Measurements from ENCODE around the gene CYFIP2. TPM values are rescaled to one million over a fixed set of nuclear protein-coding genes. Genes with fewer than 3 reads are reported as not detected.
"Not testable (repeated sequence)": the region's sequence is repeated elsewhere in the genome, so short reads cannot be mapped to it uniquely, and the experiment has no call there.

Gene CYFIP2
- total RNA-seq, 1 experiment from 2014 or later: 14.3 TPM

GRCh38 chr5:157415838-157416237 lies 149.9 kb downstream of the CYFIP2 start:
- peaks cover 17% of the 10 kb centered on the region for H3K9me3 Mint-ChIP-seq (ENCODE audit: unreplicated experiment)
- H3K9me3 ChIP-seq: peaks cover 8% of the 10 kb centered on the region; the same call in 1 of the 2 replicates
- DNase-seq: no peak
- BruUV-seq (replicated peaks): no TSS peak
- H3K4me3 ChIP-seq (ENCODE audit: low read depth, low read length): no peak overlapping the region
- no peaks in the 10 kb centered on the region for H3K27me3 ChIP-seq (replicated peaks; ENCODE audit: control insufficient read depth, insufficient read depth, low read length)
- POLR2A ChIA-PET: no interaction called here
- no peaks in the 10 kb centered on the region for H3K27me3 Mint-ChIP-seq (ENCODE audit: insufficient read depth, unreplicated experiment)
- TF ChIP-seq CTCF (IDR thresholded peaks at IDR 0.05; ENCODE audit: insufficient read depth in 1 of 2, low read depth in 1 of 2, low read length in 1 of 2, severe bottlenecking in 1 of 2, unreplicated experiment in 1 of 2): no peak
- no peaks in the 10 kb centered on the region for H3K4me1 ChIP-seq
- H3K27ac Mint-ChIP-seq (ENCODE audit: unreplicated experiment): no peak overlapping the region
- intact Hi-C loops (cut with micrococcal nuclease; ENCODE audit: unreplicated experiment): no loop called here
- H3K36me3 Mint-ChIP-seq (ENCODE audit: insufficient read depth, unreplicated experiment): no peaks in the 10 kb centered on the region
- no peaks in the 10 kb centered on the region for H3K36me3 ChIP-seq (ENCODE audit: control insufficient read depth, insufficient read depth, low read length)
- H3K4me3 Mint-ChIP-seq (ENCODE audit: unreplicated experiment): no peak overlapping the region
- peaks cover 7% of the 10 kb centered on the region for H3K4me1 Mint-ChIP-seq (ENCODE audit: low read depth, unreplicated experiment)
- CTCF ChIA-PET: interaction anchor here (0.5 kb wide), 1 partner anchor 16 kb away, joined by 3 read pairs; no protein-coding TSS in a partner anchor

- H3K4me3 Mint-ChIP-seq (ENCODE audit: unreplicated experiment); intact Hi-C loops (cut with micrococcal nuclease; ENCODE audit: unreplicated experiment); H3K36me3 ChIP-seq (ENCODE audit: control insufficient read depth, insufficient read depth, low read length); H3K4me1 ChIP-seq; H3K4me1 Mint-ChIP-seq (ENCODE audit: low read depth, unreplicated experiment); H3K36me3 Mint-ChIP-seq (ENCODE audit: insufficient read depth, unreplicated experiment); POLR2A ChIA-PET; CTCF ChIA-PET; H3K9me3 ChIP-seq; H3K27ac Mint-ChIP-seq (ENCODE audit: unreplicated experiment); H3K4me3 ChIP-seq (ENCODE audit: low read depth, low read length); DNase-seq; BruUV-seq (replicated peaks); H3K27me3 Mint-ChIP-seq (ENCODE audit: insufficient read depth, unreplicated experiment); H3K27me3 ChIP-seq (replicated peaks; ENCODE audit: control insufficient read depth, insufficient read depth, low read length): not testable (repeated sequence)
- peaks cover 20% of the 10 kb centered on the region for H3K9me3 Mint-ChIP-seq (ENCODE audit: unreplicated experiment)
Observed at GRCh38 chr5:157419521-157419920, 153.6 kb downstream of the CYFIP2 start.

- H3K36me3 ChIP-seq (ENCODE audit: control insufficient read depth, insufficient read depth, low read length); H3K4me1 ChIP-seq; H3K4me3 ChIP-seq (ENCODE audit: low read depth, low read length); H3K4me3 Mint-ChIP-seq (ENCODE audit: unreplicated experiment); H3K27me3 Mint-ChIP-seq (ENCODE audit: insufficient read depth, unreplicated experiment); POLR2A ChIA-PET; H3K9me3 Mint-ChIP-seq (ENCODE audit: unreplicated experiment); H3K27me3 ChIP-seq (replicated peaks; ENCODE audit: control insufficient read depth, insufficient read depth, low read length); H3K27ac Mint-ChIP-seq (ENCODE audit: unreplicated experiment); CTCF ChIA-PET; H3K4me1 Mint-ChIP-seq (ENCODE audit: low read depth, unreplicated experiment); DNase-seq; H3K36me3 Mint-ChIP-seq (ENCODE audit: insufficient read depth, unreplicated experiment); BruUV-seq (replicated peaks); H3K9me3 ChIP-seq: not testable (repeated sequence)
- intact Hi-C loops (cut with micrococcal nuclease; ENCODE audit: unreplicated experiment): loop anchor here (2.0 to 5.0 kb wide), 3 partner anchors 63 to 237 kb away; no protein-coding TSS in a partner anchor
Observed at GRCh38 chr5:157429920-157430319, 164.0 kb downstream of the CYFIP2 start.

GRCh38 chr5:157431544-157432200 lies 165.7 kb downstream of the CYFIP2 start:
- no peaks in the 10 kb centered on the region for H3K27me3 ChIP-seq (replicated peaks; ENCODE audit: control insufficient read depth, insufficient read depth, low read length)
- DNase-seq: peak in 1 of 2 experiments; percentile 63
- TF ChIP-seq CTCF (IDR thresholded peaks at IDR 0.05; ENCODE audit: insufficient read depth in 1 of 2, low read depth in 1 of 2, low read length in 1 of 2, severe bottlenecking in 1 of 2, unreplicated experiment in 1 of 2): peak; percentile 56 to 60
- H3K4me1 ChIP-seq: no peaks in the 10 kb centered on the region
- no peaks in the 10 kb centered on the region for H3K4me1 Mint-ChIP-seq (ENCODE audit: low read depth, unreplicated experiment)
- BruUV-seq (replicated peaks): no TSS peak
- H3K27ac Mint-ChIP-seq (ENCODE audit: unreplicated experiment): no peak overlapping the region
- H3K36me3 ChIP-seq (ENCODE audit: control insufficient read depth, insufficient read depth, low read length): no peaks in the 10 kb centered on the region
- no peaks in the 10 kb centered on the region for H3K36me3 Mint-ChIP-seq (ENCODE audit: insufficient read depth, unreplicated experiment)
- POLR2A ChIA-PET: no interaction called here
- no peaks in the 10 kb centered on the region for H3K27me3 Mint-ChIP-seq (ENCODE audit: insufficient read depth, unreplicated experiment)
- no peak overlapping the region for H3K4me3 Mint-ChIP-seq (ENCODE audit: unreplicated experiment)
- intact Hi-C loops (cut with micrococcal nuclease; ENCODE audit: unreplicated experiment): loop anchor here (1.0 to 5.0 kb wide), 7 partner anchors 40 to 311 kb away; partner anchors contain the start of gene LSM11
- CTCF ChIA-PET: interaction anchor here (0.5 to 1.5 kb wide), 11 partner anchors 15 to 312 kb away, joined by 3 to 9 read pairs (median 3); partner anchors contain the start of genes LSM11 and NIPAL4
- H3K9me3 Mint-ChIP-seq (ENCODE audit: unreplicated experiment): no peaks in the 10 kb centered on the region
- no peak overlapping the region for H3K4me3 ChIP-seq (ENCODE audit: low read depth, low read length)
- no peaks in the 10 kb centered on the region for H3K9me3 ChIP-seq

All from Caco-2 (cell line).